ENCODE data around the gene LILRB4.
"Not testable (repeated sequence)": the region's sequence is repeated elsewhere in the genome, so short reads cannot be mapped to it uniquely, and the experiment has no call there.

LILRB4 gene

DNA sequence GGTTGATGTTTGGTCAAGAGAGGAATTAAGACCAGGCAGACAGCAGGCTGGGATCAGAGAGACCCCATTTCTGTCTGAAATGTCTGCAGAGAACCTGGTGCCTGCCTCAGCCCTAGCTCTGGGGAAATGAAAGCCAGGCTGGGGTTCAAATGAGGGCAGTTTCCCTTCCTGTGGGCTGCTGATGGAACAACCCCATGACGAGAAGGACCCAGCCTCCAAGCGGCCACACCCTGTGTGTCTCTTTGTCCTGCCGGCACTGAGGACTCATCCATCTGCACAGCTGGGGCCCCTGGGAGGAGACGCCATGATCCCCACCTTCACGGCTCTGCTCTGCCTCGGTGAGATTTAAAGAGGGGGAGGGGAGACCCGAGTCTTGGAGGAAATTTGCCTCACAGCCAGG lies at the start of gene LILRB4:
TSS of gene LILRB4 (plus strand) at position 256 of the 400 bp plus-strand sequence. CDS start at position 305, 49 bp downstream.
- H3K27me3 Mint-ChIP-seq: peaks cover 19% of the 10 kb centered on the region
- ATAC-seq (ENCODE audit: low read depth) (no peak), DNase-seq (ENCODE audit: low spot score in 2 of 2) (no peak)
- peaks cover 2% of the 10 kb centered on the region for H3K36me3 Mint-ChIP-seq
- H3K4me3 Mint-ChIP-seq: peak within 1 kb of the TSS; percentile 19
- no peak within 1 kb of the TSS for H3K27ac Mint-ChIP-seq
- peaks cover 2% of the 10 kb centered on the region for H3K9me3 Mint-ChIP-seq
- peaks cover 18% of the 10 kb centered on the region for H3K4me1 Mint-ChIP-seq

DNA sequence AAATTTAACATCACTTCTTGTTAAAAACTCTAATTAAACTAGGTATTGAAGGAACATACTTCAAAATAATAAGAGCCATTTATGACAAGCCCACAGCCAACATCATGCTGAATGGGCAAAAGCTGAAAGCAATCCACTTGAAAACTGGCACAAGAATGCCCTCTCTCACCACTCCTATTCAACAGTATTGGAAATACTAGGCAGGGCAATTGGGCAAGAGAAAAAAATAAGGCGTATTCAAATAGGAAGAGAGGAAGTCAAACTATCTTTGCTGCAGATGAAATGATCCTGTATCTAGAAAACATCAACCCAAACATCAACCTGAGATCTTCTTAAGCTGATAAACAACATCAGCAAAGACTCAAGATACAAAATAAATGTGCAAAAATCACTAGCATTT lies 48.1 kb upstream of the LILRB4 start:
- ATAC-seq (ENCODE audit: low read depth): no peak
- Mint-ChIP-seq H3K9me3 (no peaks in the 10 kb centered on the region), H3K27me3 (no peaks in the 10 kb centered on the region), H3K4me3 (no peak overlapping the region), H3K27ac (no peak overlapping the region), H3K4me1 (peaks cover 37% of the 10 kb centered on the region), H3K36me3 (peaks cover 2% of the 10 kb centered on the region)
- no peak for DNase-seq (ENCODE audit: low spot score in 2 of 2)

DNA sequence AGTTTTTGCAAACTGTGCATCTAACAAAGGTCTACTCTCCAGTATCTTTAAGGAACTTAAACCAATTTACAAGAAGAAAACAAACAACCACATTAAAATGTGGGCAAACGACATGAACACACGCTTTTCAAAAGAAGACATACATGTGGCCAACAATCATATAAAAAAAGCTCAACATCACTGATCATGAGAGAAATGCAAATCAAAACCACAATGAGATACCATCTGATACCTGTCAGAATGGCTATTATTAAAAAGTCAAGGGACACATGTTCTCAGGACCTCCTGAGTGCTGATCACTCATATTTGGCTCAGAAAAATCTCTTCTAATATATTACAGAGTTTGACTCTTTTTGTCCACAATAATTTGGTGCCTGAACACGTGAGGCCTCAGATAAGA lies 46.7 kb upstream of the LILRB4 start:
- ATAC-seq (ENCODE audit: low read depth) (peak; percentile 64), DNase-seq (ENCODE audit: low spot score in 2 of 2) (no peak)
- Mint-ChIP-seq H3K9me3 (no peaks in the 10 kb centered on the region), H3K36me3 (peaks cover 2% of the 10 kb centered on the region), H3K27ac (peak overlapping the region; percentile 86), H3K4me1 (peaks cover 40% of the 10 kb centered on the region), H3K4me3 (peak overlapping the region; percentile 89), H3K27me3 (no peaks in the 10 kb centered on the region)

DNA sequence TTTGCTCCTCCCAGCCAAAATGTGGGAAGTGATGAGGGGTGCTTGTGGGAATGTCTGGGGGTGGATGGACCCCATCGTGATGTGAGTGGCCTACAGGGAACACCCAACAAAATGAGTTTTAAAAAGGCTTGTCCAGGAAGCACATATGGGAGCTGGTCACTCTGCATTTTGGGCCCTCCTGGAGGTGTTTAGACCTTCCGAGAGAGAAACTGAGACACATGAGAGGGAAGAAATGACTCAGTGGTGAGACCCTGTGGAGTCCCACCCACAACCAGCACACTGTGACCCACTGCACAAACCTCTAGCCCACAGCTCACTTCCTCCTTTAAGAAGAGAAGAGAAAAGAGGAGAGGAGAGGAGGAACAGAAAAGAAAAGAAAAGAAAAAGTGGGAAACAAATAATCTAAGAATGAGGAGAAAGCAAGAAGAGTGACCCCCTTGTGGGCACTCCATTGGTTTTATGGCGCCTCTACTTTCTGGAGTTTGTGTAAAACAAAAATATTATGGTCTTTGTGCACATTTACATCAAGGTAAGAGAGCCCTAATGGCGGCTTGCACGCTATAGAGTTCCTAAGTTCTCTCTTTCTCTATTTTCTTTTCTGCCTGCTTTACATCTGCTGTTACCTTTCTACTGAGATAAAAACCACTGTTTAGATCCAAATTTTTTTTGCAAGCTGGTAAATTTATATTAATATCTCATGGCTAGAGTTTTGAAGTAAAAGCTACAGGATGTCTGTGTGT lies 45.8 kb upstream of the LILRB4 start:
- Mint-ChIP-seq H3K27ac (peak overlapping the region; percentile 86), H3K27me3 (no peaks in the 10 kb centered on the region), H3K4me1 (peaks cover 45% of the 10 kb centered on the region), H3K4me3 (peak overlapping the region; percentile 89), H3K9me3 (no peaks in the 10 kb centered on the region), H3K36me3 (peaks cover 4% of the 10 kb centered on the region)
- DNase-seq (ENCODE audit: low spot score in 2 of 2) (no peak), ATAC-seq (ENCODE audit: low read depth) (peak; percentile 73)

DNA sequence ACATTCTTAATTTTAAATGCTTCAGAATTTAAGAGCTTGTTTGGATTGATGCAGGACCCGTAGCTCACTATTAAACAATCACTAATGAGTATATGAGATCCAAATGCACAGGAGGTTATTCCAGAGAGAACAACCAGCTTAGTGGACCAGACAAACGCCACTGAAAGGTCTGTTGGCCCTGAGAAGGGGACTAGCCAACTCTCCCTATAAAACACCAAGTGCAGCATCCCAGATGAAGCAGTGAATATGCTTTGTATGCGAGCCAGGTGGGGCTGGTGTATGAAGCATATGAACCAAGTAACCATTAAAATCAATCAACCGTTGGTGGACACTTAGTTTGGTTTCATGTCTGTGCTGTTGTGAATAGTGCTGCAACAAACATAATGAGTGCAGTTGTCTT lies 42.3 kb upstream of the LILRB4 start:
- DNase-seq (ENCODE audit: low spot score in 2 of 2) (no peak), ATAC-seq (ENCODE audit: low read depth) (no peak)
- H3K4me1 Mint-ChIP-seq: peaks cover 53% of the 10 kb centered on the region
- H3K4me3 Mint-ChIP-seq: peak overlapping the region; percentile 59
- peaks cover 4% of the 10 kb centered on the region for H3K36me3 Mint-ChIP-seq
- no peaks in the 10 kb centered on the region for H3K27me3 Mint-ChIP-seq
- H3K27ac Mint-ChIP-seq: peak overlapping the region; percentile 55
- no peaks in the 10 kb centered on the region for H3K9me3 Mint-ChIP-seq

DNA sequence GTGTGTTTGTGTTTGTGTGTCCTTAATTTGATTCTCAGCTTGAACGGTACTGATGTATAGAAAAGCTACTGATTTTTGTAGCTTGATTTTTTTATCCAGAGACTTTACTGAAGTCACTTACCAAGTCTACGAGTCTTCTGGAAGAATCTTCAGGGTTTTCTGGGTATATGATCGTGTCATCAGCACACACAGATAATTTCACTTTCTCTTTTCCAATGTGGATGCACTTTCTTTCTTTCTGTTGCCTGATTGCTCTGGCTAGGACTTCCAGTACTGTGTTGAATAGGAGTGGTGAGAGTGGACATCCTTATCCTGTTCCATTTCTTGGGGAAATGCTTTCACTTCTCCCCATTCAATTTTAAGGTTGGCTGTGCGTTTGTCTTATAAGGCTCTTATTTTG lies 40.4 kb upstream of the LILRB4 start:
- peak overlapping the region; percentile 93 for H3K27ac Mint-ChIP-seq
- peaks cover 14% of the 10 kb centered on the region for H3K36me3 Mint-ChIP-seq
- DNase-seq (ENCODE audit: low spot score in 2 of 2) (no peak), ATAC-seq (ENCODE audit: low read depth) (no peak)
- H3K9me3 Mint-ChIP-seq: peaks cover under 1% of the 10 kb centered on the region
- H3K27me3 Mint-ChIP-seq: no peaks in the 10 kb centered on the region
- H3K4me1 Mint-ChIP-seq: peaks cover 51% of the 10 kb centered on the region
- H3K4me3 Mint-ChIP-seq: peak overlapping the region; percentile 88

DNA sequence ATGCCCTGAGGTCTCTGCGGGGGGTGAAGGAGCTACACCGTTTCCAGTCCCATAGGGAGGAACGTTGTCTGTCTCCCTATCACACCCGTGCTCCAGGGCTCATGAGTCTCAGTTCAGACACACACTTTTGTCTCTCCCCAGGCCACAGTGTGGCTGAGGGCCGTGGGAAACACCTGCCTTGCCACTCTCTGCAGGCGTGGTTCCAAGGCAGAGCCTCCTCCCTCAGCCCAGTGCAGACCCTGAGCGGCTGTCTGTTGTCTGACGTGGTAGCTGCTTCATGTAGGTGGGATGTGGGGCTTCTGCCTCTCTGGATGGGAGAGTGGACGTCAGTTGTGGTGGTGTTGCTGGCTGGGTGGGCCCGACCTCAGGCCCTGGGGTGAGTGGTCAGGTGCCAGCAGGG lies 38.6 kb upstream of the LILRB4 start:
- Mint-ChIP-seq H3K27ac (peak overlapping the region; percentile 93), H3K4me3 (peak overlapping the region; percentile 88), H3K36me3 (peaks cover 17% of the 10 kb centered on the region), H3K4me1 (peaks cover 61% of the 10 kb centered on the region)
- DNase-seq (ENCODE audit: low spot score in 2 of 2); H3K9me3 Mint-ChIP-seq; H3K27me3 Mint-ChIP-seq: not testable (repeated sequence)
- ATAC-seq (ENCODE audit: low read depth): peak; percentile 66

DNA sequence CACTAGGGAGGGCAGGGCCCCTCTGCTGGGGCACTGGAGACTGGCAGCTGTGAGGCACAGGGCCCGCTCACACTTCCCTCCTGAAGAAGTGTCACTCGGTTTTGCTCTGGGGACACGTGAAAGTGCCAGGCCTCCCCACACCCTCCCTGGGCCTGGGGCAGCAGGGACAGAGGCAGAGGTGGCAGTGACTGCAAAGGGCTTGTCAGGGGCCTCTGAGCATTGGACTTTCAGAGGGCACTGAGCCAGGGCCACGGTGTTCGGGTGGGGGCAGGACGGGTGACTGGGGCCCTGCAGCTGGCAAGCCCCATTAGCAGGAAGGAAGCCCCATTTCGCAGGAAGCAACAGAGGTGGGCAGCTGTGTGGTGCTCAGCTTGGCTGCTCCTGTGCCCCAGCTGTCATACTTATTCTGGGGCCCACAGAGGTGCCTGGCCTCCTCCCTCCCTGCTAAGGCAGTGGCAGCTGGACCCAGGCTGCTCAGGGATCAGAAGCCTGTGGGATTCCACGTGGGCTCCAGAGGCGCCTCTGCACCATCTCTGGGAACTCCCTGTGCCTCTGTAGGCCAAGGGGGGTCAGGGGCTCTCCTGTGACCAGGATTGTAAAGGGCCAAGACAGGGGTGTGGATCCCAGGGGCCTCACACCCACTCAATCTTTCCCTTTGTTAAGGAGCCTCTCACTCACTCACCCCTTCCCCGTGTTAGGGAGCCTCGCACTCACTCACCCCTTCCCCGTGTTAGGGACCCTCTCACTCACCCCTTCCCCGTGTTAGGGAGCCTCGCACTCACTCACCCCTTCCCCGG lies 37.7 kb upstream of the LILRB4 start:
- not testable (repeated sequence) for H3K9me3 Mint-ChIP-seq; H3K27me3 Mint-ChIP-seq; DNase-seq (ENCODE audit: low spot score in 2 of 2)
- peak; percentile 81 for ATAC-seq (ENCODE audit: low read depth)
- peak overlapping the region; percentile 88 for H3K4me3 Mint-ChIP-seq
- peaks cover 21% of the 10 kb centered on the region for H3K36me3 Mint-ChIP-seq
- H3K4me1 Mint-ChIP-seq: peaks cover 63% of the 10 kb centered on the region
- peak overlapping the region; percentile 93 for H3K27ac Mint-ChIP-seq

DNA sequence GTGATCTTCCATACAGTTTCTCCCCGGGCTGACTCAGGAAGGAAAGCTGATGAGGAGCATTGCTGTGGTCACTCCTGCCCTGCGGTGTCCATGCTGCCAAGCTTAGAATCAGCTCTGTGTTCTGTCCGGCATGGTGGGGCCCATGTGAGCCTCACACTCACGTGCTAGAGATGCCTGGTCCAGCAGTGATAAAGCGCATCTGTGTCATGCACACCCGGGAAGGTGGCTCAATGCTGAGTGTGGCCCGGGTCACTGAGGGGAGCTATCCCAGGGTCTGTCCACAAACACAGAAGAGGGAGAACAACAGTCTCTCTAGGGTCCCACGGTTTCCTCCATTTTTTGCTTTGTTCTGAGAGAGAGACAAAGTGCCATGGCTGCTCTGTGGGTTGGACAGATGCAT lies 36.0 kb upstream of the LILRB4 start:
- H3K4me3 Mint-ChIP-seq: no peak overlapping the region
- peaks cover 1% of the 10 kb centered on the region for H3K9me3 Mint-ChIP-seq
- ATAC-seq (ENCODE audit: low read depth) (no peak), DNase-seq (ENCODE audit: low spot score in 2 of 2) (no peak)
- peaks cover 64% of the 10 kb centered on the region for H3K4me1 Mint-ChIP-seq
- no peaks in the 10 kb centered on the region for H3K27me3 Mint-ChIP-seq
- H3K36me3 Mint-ChIP-seq: peaks cover 22% of the 10 kb centered on the region
- peak overlapping the region; percentile 93 for H3K27ac Mint-ChIP-seq

DNA sequence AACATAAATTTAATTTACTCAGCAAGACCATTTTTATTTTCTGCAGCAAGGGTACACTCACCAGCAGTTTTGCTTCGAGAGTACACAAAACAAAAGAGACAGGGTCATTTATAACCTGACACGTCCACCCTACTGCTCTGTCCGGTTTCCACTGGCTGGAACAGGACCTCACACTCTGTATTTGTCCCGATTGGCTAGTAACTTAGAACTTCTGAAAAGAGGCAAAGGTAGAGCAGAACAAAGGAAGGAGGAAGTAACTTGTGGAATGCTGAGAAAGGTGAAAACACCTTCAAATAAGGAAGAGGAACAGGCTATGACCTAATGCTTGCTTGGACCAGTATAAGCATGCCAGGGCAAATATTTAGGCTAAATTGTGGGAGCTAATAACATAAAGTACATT lies 34.9 kb upstream of the LILRB4 start:
- not testable (repeated sequence) for DNase-seq (ENCODE audit: low spot score in 2 of 2); H3K4me3 Mint-ChIP-seq; H3K27me3 Mint-ChIP-seq; H3K9me3 Mint-ChIP-seq; ATAC-seq (ENCODE audit: low read depth)
- peaks cover 56% of the 10 kb centered on the region for H3K4me1 Mint-ChIP-seq
- H3K27ac Mint-ChIP-seq: peak overlapping the region; percentile 69
- peaks cover 25% of the 10 kb centered on the region for H3K36me3 Mint-ChIP-seq

DNA sequence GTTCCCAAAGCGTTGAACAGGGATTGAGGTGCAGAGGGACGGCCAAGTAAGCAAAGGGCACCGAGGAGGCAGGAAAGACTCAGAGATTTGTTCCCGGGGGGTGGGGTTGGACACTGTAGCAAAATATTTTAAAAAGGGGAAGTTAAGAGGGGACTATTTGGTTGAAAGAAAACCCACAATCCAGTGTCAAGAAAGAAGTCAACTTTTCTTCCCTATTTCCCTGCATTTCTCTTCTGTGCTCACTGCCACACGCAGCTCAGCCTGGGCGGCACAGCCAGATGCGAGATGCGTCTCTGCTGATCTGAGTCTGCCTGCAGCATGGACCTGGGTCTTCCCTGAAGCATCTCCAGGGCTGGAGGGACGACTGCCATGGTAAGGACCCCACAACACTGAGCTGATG lies 32.5 kb upstream of the LILRB4 start, which contains the start of gene LILRB1:
TSS of gene LILRB1 (plus strand) at position 223 of the 400 bp plus-strand sequence. CDS start 590 bp downstream, outside the sequence.
- peak; percentile 84 for ATAC-seq (ENCODE audit: low read depth)
- not testable (repeated sequence) for DNase-seq (ENCODE audit: low spot score in 2 of 2); H3K27me3 Mint-ChIP-seq; H3K9me3 Mint-ChIP-seq
- Mint-ChIP-seq H3K4me3 (peak within 1 kb of the TSS; percentile 76), H3K4me1 (peaks cover 39% of the 10 kb centered on the region), H3K27ac (peak within 1 kb of the TSS; percentile 87), H3K36me3 (peaks cover 25% of the 10 kb centered on the region)

DNA sequence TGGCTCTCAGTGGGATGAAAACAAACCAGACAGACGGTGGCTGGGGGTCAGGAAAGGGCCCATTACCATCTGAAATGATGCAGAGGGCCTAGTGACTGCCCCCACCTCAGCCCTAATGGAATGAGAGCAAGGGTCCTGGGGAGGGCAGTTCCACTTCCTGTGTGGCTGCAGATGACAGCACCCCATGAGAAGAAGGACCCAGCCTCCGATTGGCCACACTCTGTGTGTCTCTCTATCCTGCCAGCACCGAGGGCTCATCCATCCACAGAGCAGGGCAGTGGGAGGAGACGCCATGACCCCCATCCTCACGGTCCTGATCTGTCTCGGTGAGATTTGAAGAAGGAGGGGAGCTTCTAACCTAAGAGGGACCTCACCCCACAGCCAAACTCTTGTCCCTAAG lies 32.0 kb upstream of the LILRB4 start:
- Mint-ChIP-seq H3K27ac (peak overlapping the region; percentile 87), H3K4me1 (peaks cover 34% of the 10 kb centered on the region), H3K9me3 (peaks cover 1% of the 10 kb centered on the region), H3K36me3 (peaks cover 25% of the 10 kb centered on the region), H3K4me3 (peak overlapping the region; percentile 76), H3K27me3 (no peaks in the 10 kb centered on the region)
- no peak for DNase-seq (ENCODE audit: low spot score in 2 of 2)
- no peak for ATAC-seq (ENCODE audit: low read depth)

DNA sequence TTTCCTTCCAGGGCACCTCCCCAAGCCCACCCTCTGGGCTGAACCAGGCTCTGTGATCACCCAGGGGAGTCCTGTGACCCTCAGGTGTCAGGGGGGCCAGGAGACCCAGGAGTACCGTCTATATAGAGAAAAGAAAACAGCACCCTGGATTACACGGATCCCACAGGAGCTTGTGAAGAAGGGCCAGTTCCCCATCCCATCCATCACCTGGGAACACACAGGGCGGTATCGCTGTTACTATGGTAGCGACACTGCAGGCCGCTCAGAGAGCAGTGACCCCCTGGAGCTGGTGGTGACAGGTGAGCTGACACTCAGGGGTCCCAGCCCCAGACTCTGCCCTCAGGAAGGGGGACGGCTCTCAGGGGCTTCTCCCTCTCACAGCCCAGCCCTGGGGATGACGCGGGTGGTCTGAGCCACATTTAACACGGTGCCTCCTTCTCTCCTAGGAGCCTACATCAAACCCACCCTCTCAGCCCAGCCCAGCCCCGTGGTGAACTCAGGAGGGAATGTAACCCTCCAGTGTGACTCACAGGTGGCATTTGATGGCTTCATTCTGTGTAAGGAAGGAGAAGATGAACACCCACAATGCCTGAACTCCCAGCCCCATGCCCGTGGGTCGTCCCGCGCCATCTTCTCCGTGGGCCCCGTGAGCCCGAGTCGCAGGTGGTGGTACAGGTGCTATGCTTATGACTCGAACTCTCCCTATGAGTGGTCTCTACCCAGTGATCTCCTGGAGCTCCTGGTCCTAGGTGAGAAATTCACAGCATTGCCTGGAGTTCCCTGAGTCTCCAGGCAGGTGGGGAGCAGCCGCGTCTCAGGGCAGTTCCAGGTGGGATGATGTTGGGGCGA lies 31.1 kb upstream of the LILRB4 start:
- not testable (repeated sequence) for H3K27ac Mint-ChIP-seq; H3K9me3 Mint-ChIP-seq; ATAC-seq (ENCODE audit: low read depth); H3K4me3 Mint-ChIP-seq; H3K27me3 Mint-ChIP-seq; DNase-seq (ENCODE audit: low spot score in 2 of 2)
- Mint-ChIP-seq H3K4me1 (peaks cover 28% of the 10 kb centered on the region), H3K36me3 (peaks cover 22% of the 10 kb centered on the region)

Measured in memory B cell (primary cell).